LNCaP clone FGC (cell line): ENCODE results near the gene TUBA8.
"Not testable (repeated sequence)": the region's sequence is repeated elsewhere in the genome, so short reads cannot be mapped to it uniquely, and the experiment has no call there.

Experiments used
- DNase-seq: peaks from one replicate; pipeline ENCODE4 v3.0.0-alpha.2; 2011; ENCODE audit warnings: low read depth
- H3K4me3 ChIP-seq: 2 replicates; pipeline ENCODE4 v1.5.1; 2011; ENCODE audit warnings: mild to moderate bottlenecking, low read depth, low read length, control low read depth
- TF ChIP-seq, protein P1 (sequence below): IDR thresholded peaks from 2 replicates; pipeline ENCODE4 v1.5.1; 2012; ENCODE audit warnings: mild to moderate bottlenecking; ENCODE audit not compliant: control insufficient read depth, insufficient read depth; ENCODE audit errors: extremely low read depth

The TUBA8 gene

DNA sequence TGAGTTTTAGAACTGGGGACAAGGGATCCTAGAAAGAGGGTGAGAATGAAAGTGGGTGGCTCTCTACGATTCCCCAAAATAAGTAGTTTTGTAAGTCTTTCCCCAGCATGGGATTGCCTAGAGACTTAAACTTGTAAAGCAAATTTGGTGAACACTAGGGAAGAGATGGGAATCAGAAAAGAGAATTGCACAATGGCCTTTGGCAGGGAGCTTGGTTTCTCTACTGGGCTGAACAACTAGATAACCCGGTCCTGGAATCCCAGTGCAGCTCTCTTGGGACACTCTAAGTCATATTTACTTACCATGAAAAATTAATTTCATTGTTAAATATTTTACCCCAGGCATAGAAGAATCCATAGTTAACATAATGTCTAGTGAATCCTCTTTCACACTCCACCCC is 22.8 kb downstream of the TUBA8 start:
- TF ChIP-seq, protein P1, sequence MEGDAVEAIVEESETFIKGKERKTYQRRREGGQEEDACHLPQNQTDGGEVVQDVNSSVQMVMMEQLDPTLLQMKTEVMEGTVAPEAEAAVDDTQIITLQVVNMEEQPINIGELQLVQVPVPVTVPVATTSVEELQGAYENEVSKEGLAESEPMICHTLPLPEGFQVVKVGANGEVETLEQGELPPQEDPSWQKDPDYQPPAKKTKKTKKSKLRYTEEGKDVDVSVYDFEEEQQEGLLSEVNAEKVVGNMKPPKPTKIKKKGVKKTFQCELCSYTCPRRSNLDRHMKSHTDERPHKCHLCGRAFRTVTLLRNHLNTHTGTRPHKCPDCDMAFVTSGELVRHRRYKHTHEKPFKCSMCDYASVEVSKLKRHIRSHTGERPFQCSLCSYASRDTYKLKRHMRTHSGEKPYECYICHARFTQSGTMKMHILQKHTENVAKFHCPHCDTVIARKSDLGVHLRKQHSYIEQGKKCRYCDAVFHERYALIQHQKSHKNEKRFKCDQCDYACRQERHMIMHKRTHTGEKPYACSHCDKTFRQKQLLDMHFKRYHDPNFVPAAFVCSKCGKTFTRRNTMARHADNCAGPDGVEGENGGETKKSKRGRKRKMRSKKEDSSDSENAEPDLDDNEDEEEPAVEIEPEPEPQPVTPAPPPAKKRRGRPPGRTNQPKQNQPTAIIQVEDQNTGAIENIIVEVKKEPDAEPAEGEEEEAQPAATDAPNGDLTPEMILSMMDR, result no peak
- DNase-seq, result peak; percentile 22
- no peak overlapping the region for H3K4me3 ChIP-seq

DNA sequence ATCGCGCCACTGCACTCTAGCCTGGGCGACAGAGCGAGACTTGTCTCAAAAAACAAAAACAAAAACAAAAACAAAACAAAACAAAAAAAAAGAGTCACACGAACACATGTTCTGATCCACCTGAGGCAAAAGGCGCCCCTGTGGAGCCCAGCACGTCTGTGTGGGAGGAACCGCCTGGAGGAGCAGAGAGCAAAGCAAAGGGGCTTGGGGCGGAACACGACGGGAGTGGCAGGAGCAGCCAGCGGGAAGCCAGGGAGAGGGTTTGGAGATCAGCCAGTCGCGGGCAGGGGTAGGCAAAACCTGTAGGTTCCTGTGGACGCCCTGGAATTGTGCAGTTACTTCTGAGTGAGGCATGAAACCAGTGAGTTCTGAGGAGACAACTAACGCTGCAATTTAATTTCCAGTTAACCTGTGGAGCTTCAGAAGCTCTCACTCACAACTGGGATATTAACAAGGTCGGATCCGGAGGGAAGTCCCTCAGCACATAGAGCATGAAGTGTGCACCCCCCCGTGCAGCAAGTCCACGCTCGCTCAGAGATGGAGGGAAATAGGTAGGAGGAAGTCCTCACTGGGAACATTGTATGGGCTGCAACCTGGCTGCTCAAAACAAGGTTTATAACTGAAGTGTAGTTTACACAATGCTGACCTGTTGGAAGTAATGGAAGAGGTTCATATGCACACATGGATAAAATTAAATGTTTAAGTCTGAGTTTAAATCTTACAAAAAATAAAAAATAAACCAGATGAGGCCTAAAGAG is 26.1 kb downstream of the TUBA8 start:
- no peak overlapping the region for H3K4me3 ChIP-seq
- no peak for DNase-seq
- TF ChIP-seq, protein P1, result no peak

DNA sequence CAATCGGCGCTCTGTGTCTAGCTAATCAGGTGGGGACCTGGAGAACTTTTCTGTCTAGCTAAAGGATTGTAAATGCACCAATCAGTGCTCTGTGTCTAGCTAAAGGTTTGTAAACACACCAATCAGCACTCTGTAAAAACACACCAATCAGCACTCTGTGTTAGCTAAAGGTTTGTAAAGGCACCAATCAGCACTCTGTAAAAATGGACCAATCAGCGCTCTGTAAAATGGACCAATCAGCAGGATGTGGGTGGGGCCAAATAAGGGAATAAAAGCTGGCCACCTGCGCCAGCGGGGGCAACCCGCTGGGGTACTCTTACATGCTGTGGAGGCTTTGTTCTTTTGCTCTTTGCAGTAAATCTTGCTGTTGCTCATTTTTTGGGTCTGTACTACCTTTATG is 30.4 kb downstream of the TUBA8 start:
- DNase-seq, H3K4me3 ChIP-seq: not testable (repeated sequence)

DNA sequence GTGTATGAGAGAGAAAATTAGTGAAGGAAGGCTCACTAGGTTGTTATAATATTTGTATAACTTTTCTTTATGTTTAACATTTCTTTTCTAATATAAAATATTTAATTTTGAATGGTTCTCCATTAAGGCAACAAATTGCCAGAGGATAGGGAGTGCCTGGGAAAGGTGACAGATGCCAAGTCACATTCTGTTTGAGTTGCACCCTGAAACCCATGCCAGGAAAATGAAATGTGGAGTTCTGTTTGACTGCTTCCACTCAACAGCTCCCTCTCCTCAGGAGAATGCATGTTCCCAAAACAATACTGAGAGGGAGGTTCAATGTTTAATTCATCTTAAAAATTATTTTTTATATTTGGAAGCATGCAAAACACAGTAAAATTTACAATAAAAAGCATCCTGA is 33.5 kb downstream of the TUBA8 start:
- DNase-seq, result no peak
- TF ChIP-seq, protein P1, result no peak
- H3K4me3 ChIP-seq, result no peak overlapping the region

DNA sequence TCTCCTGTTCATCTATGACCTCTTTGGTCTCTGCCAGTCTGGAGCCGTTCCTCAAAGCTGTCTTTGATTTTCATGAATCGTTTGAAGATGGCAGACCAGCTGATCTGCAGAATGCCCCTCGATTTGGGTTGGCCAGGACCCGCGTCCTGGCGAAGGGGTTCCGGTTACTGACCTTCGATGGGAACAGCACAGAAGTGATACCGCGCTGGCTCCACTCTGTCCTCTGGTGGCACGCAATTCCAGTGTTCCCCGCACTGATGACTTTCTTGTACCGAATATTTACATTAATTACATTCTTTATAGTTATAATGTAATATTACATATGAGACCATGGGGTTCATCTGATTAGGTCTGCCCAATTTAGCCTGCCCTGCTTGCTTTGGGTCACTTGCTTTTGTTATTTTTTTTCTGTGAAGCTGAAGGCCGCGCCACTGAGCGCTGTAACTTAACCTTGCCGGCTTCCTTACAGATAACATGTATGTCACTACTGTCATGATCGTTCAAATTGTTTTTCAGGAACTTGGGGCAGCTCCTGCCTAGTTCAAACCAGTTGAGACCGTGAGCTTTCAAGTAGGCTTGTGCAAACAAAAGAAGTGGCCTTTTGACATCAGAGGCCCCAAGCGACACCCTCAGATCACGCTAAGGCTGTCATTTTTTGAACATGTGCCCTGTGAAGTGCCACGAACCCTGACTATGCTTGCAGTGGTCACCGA is 35.2 kb downstream of the TUBA8 start:
- H3K4me3 ChIP-seq, result no peak overlapping the region
- no peak for DNase-seq
- TF ChIP-seq, protein P1, result no peak

DNA sequence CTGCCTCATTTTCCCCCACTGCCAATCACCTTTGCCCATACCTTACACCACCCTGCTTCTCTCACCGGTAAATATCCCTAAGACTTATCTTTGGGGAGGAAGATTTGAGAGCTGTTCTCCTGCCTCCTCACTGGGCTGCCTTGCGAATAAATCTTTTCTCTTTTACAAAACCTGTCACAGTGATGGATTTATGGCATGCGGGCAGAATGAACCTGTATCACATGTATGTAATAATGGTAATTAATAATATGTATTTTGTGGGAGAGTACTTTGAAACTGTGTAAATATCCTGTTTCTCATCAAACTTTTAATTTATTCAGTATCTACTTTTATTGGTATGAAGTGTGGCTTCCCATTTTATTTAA is 35.8 kb downstream of the TUBA8 start:
- no peak for DNase-seq
- TF ChIP-seq, protein P1, result no peak
- H3K4me3 ChIP-seq, result no peak overlapping the region

DNA sequence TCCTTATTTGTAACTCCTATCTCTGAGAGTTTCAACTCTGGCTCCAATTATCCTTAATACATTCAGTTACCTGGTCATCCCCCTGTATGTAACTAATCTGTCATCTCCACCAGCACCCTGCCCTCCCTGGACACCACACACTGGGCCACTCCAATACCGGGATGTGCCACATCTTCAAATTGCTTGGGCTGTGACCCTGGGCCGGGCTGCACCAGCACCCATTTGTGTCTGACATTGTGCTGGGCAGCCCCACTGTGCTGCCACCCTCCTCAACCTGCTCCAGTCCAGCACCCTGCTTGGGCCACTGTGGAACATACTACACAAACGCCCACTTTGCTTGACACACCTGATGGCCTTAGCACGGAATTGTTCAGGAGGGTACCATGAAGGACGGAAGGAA is 37.2 kb downstream of the TUBA8 start:
- H3K4me3 ChIP-seq, result no peak overlapping the region
- no peak for DNase-seq
- TF ChIP-seq, protein P1, result no peak
